Stimulated activated naive CD4-positive, alpha-beta T cell (primary cell): ENCODE measurements around the gene DYNC1LI1.
A peak's percentile ranks its signal among the peaks of the same experiment; 100 is the strongest.
"Not testable (repeated sequence)": the region's sequence is repeated elsewhere in the genome, so short reads cannot be mapped to it uniquely, and the experiment has no call there.

ENCODE experiments used
- DNase-seq, 6 experiments: peaks; one replicate each; lab custom pipeline; 2025; lab: John Stamatoyannopoulos, UW

DYNC1LI1 gene

GRCh38 chr3:32531010-32531647 is 39.5 kb downstream of the DYNC1LI1 start:
- no peak for DNase-seq

GRCh38 chr3:32525720-32526119 is 44.9 kb downstream of the DYNC1LI1 start:
- no peak for DNase-seq

GRCh38 chr3:32522682-32523081 is 48.0 kb downstream of the DYNC1LI1 start:
- no peak for DNase-seq

GRCh38 chr3:32518921-32519320 is 51.7 kb downstream of the DYNC1LI1 start:
- DNase-seq, result not testable (repeated sequence)

- DNase-seq, result not testable (repeated sequence)
These were observed 53.9 kb downstream of the DYNC1LI1 start for GRCh38 chr3:32516751-32517150.

GRCh38 chr3:32511005-32511404 is 59.7 kb downstream of the DYNC1LI1 start:
- DNase-seq, result no peak

- DNase-seq, result peak; percentile 13 to 68 (median 54)
These were observed 60.5 kb downstream of the DYNC1LI1 start for GRCh38 chr3:32510075-32510724.

GRCh38 chr3:32508711-32509110 is 61.9 kb downstream of the DYNC1LI1 start:
- DNase-seq, result no peak

GRCh38 chr3:32506466-32506865 is 64.2 kb downstream of the DYNC1LI1 start:
- DNase-seq, result no peak

- DNase-seq, result no peak
These were observed 67.7 kb downstream of the DYNC1LI1 start for GRCh38 chr3:32502946-32503286.

- peak; percentile 70 to 82 (median 76) for DNase-seq
These were observed 68.3 kb downstream of the DYNC1LI1 start, which contains the start of gene CMTM6 for GRCh38 chr3:32502118-32502945. TSS of gene CMTM6 (minus strand) at chr3:32502852. CDS start at chr3:32502745, 107 bp downstream.

GRCh38 chr3:32501783-32502117 is 68.9 kb downstream of the DYNC1LI1 start:
- DNase-seq, result peak in 1 of 6 experiments; percentile 24

GRCh38 chr3:32500880-32501782 is 69.5 kb downstream of the DYNC1LI1 start:
- DNase-seq, result peak in 1 of 6 experiments; percentile 1

GRCh38 chr3:32500231-32500630 is 70.4 kb downstream of the DYNC1LI1 start:
- DNase-seq, result no peak

GRCh38 chr3:32499585-32499984 is 71.1 kb downstream of the DYNC1LI1 start:
- DNase-seq, result no peak

- no peak for DNase-seq
These were observed 71.7 kb downstream of the DYNC1LI1 start for GRCh38 chr3:32498992-32499391.

GRCh38 chr3:32498252-32498651 is 72.4 kb downstream of the DYNC1LI1 start:
- DNase-seq, result no peak

- DNase-seq, result no peak
These were observed 75.0 kb downstream of the DYNC1LI1 start for GRCh38 chr3:32495609-32496008.

- no peak for DNase-seq
These were observed 75.6 kb downstream of the DYNC1LI1 start for GRCh38 chr3:32495085-32495484.

- DNase-seq, result no peak
These were observed 76.9 kb downstream of the DYNC1LI1 start for GRCh38 chr3:32493437-32494414.
